GM12878 (cell line): ENCODE results near the gene C1orf21.

Source experiments
- BCL11A ChIP-seq: IDR thresholded peaks from 2 replicates; pipeline ENCODE4 v1.6.1; 2011; ENCODE audit warnings: low read depth, low read length
- CEBPB ChIP-seq, 2 experiments: fragments of 150-350 bp in 1 of 2; IDR thresholded peaks; 2 replicates each; pipeline ENCODE4 v1.6.1; 2012 to 2014; ENCODE audit warnings: low read depth in 2 of 2, low read length in 2 of 2, borderline replicate concordance in 1 of 2, inconsistent platforms in 1 of 2
- CHD2 ChIP-seq: IDR thresholded peaks from 2 replicates; pipeline ENCODE4 v1.6.1; 2011; ENCODE audit warnings: low read depth, low read length, improper control_type of control experiment, borderline replicate concordance
- CREB1 ChIP-seq: IDR thresholded peaks from 2 replicates; pipeline ENCODE4 v1.6.1; 2012; ENCODE audit warnings: low read depth, mild to moderate bottlenecking, inconsistent platforms
- EP300 ChIP-seq, 2 experiments: fragments of 150-350 bp in 1 of 2; IDR thresholded peaks; 2 replicates each; pipeline ENCODE4 v1.6.1; 2011 to 2012; ENCODE audit warnings: low read depth in 2 of 2, low read length in 2 of 2, borderline replicate concordance in 1 of 2, improper control_type of control experiment in 1 of 2, inconsistent platforms in 1 of 2; ENCODE audit not compliant: control insufficient read depth in 1 of 2
- EZH2 ChIP-seq: IDR thresholded peaks from 2 replicates; pipeline ENCODE4 v1.6.1; 2012; ENCODE audit warnings: low read depth, mild to moderate bottlenecking, control low read depth, inconsistent platforms, low read length, borderline replicate concordance; ENCODE audit not compliant: control insufficient read depth
- HDGF ChIP-seq: fragments of 450-650 bp; IDR thresholded peaks from 2 replicates; pipeline ENCODE4 v1.6.1; 2016; ENCODE audit warnings: antibody characterized with exemption
- NFIC ChIP-seq: IDR thresholded peaks from 2 replicates; pipeline ENCODE4 v1.6.1; 2012; ENCODE audit warnings: low read depth, mild to moderate bottlenecking, inconsistent platforms, low read length, moderate library complexity
- POLR2AphosphoS2 ChIP-seq: IDR thresholded peaks from 2 replicates; pipeline ENCODE4 v1.6.1; 2011; ENCODE audit warnings: low read depth, mild to moderate bottlenecking, low read length, improper control_type of control experiment, moderate library complexity
- POLR2AphosphoS5 ChIP-seq: IDR thresholded peaks from 2 replicates; pipeline ENCODE4 v1.6.1; 2011; ENCODE audit warnings: mild to moderate bottlenecking, low read length, inconsistent platforms
- SIN3A ChIP-seq: IDR thresholded peaks from 2 replicates; pipeline ENCODE4 v1.6.1; 2012; ENCODE audit warnings: low read depth, low read length, improper control_type of control experiment
- WRNIP1 ChIP-seq: IDR thresholded peaks from 2 replicates; pipeline ENCODE4 v1.6.1; 2011; ENCODE audit warnings: low read depth, low read length, improper control_type of control experiment, borderline replicate concordance
- TF ChIP-seq, protein P1 (sequence below), 3 experiments: IDR thresholded peaks in 2 of 3; conservative IDR thresholded peaks in 1 of 3; 2 replicates each; pipeline ENCODE4 v1.5.1; 2011; ENCODE audit warnings: low read depth in 3 of 3, low read length in 3 of 3, mild to moderate bottlenecking in 3 of 3, control low read depth in 2 of 3, moderate library complexity in 2 of 3, inconsistent platforms in 1 of 3, mixed read lengths in 1 of 3; ENCODE audit not compliant: control insufficient read depth in 2 of 3, insufficient read depth in 1 of 3; ENCODE audit errors: extremely low read depth in 1 of 3

DNA sequence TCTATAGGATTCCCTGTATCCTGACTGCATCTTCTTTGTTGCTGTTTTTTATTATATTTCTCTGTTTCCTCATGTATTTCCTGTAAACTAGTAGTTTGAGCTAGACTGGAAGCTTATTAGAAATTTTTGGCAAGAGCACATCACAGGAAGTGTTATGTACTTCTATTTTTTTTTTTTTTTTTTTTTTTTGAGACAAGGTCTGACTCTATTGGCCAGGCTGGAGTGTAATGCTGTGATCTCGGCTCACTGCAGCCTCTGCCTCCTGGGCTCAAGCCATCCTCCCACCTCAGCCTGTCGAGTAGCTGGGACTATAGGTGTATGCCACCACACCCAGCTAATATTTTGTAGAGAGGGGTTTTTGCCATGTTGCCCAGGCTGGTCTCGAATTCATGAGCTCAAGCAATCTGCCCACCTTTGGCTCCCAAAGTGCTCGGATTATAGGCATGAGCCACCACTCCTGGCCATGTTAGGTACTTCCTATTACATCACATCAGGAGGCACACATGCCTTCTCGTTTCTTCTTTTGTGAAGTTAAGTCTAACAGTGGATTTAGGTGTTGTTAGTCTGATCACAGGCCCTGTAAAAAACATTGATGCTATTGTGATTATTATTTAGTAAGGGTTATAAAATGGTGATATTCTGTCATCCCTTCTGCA, 12.5 kb downstream of the C1orf21 start:
- TF ChIP-seq EP300 (IDR thresholded peaks at IDR 0.05; ENCODE audit: borderline replicate concordance in 1 of 2, control insufficient read depth in 1 of 2, low read depth in 2 of 2, low read length in 2 of 2) (no peak), CEBPB (IDR thresholded peaks at IDR 0.05; ENCODE audit: borderline replicate concordance in 1 of 2, low read depth in 2 of 2, low read length in 2 of 2) (no peak), SIN3A (no peak), WRNIP1 (no peak), CHD2 (no peak), HDGF (no peak), POLR2AphosphoS5 (no peak), EZH2 (no peak), NFIC (no peak), POLR2AphosphoS2 (no peak), CREB1 (no peak), BCL11A (no peak)
- TF ChIP-seq, protein P1, sequence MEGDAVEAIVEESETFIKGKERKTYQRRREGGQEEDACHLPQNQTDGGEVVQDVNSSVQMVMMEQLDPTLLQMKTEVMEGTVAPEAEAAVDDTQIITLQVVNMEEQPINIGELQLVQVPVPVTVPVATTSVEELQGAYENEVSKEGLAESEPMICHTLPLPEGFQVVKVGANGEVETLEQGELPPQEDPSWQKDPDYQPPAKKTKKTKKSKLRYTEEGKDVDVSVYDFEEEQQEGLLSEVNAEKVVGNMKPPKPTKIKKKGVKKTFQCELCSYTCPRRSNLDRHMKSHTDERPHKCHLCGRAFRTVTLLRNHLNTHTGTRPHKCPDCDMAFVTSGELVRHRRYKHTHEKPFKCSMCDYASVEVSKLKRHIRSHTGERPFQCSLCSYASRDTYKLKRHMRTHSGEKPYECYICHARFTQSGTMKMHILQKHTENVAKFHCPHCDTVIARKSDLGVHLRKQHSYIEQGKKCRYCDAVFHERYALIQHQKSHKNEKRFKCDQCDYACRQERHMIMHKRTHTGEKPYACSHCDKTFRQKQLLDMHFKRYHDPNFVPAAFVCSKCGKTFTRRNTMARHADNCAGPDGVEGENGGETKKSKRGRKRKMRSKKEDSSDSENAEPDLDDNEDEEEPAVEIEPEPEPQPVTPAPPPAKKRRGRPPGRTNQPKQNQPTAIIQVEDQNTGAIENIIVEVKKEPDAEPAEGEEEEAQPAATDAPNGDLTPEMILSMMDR (IDR thresholded peaks at IDR 0.05 in 2 of 3, conservative IDR thresholded peaks at IDR 0.05 in 1 of 3; ENCODE audit: control insufficient read depth in 2 of 3, extremely low read depth in 1 of 3, insufficient read depth in 1 of 3, low read depth in 3 of 3, low read length in 3 of 3), result no peak
